Gastrocnemius medialis (tissue), 4 donors: ENCODE measurements around the gene SETSIP. TPM values are rescaled to one million over a fixed set of nuclear protein-coding genes. Genes with fewer than 3 reads are reported as not detected.
"Not testable (repeated sequence)": the region's sequence is repeated elsewhere in the genome, so short reads cannot be mapped to it uniquely, and the experiment has no call there.

ENCODE experiments used
- ATAC-seq, 2 donors: fragments of 150-250 bp; one replicate each; pipeline ENCODE4 v1.9.1; 2016
- DNase-seq, 2 donors: peaks; one replicate each; pipeline ENCODE4 v3.0.0-alpha.2; 2019
- H3K27ac ChIP-seq, 4 donors: fragments of 200-600 bp; sonication (generic); 1 replicate in 1 of 4; 2 replicates in 3 of 4; pipeline ENCODE4 v1.5.1; 2016 to 2018; ENCODE audit warnings: mild to moderate bottlenecking in 2 of 4, moderate library complexity in 1 of 4
- H3K27me3 ChIP-seq, 3 donors: fragments of 200-600 bp; sonication (generic) in 2 of 3; 1 replicate in 1 of 3; 2 replicates in 2 of 3; pipeline versions ENCODE4 v1.5.1 to v1.6.0; 2016 to 2019; ENCODE audit warnings: mild to moderate bottlenecking in 1 of 3, moderate library complexity in 1 of 3
- H3K36me3 ChIP-seq, 2 donors: fragments of 200-600 bp; sonication (generic) in 1 of 2; one replicate each; pipeline ENCODE4 v1.5.1; 2017 to 2018
- H3K4me1 ChIP-seq, 2 donors: fragments of 200-600 bp; sonication (generic) in 1 of 2; one replicate each; pipeline ENCODE4 v1.5.1; 2016 to 2017; ENCODE audit warnings: mild to moderate bottlenecking in 2 of 2
- H3K4me3 ChIP-seq, 4 donors: fragments of 200-600 bp; sonication (generic) in 3 of 4; 1 replicate in 1 of 4; 2 replicates in 3 of 4; pipeline ENCODE4 v1.5.1; 2016 to 2019; ENCODE audit warnings: mild to moderate bottlenecking in 2 of 4
- H3K9me3 ChIP-seq, 3 donors: fragments of 200-600 bp; sonication (generic) in 2 of 3; 1 replicate in 1 of 3; 2 replicates in 2 of 3; pipeline ENCODE4 v1.5.1; 2016 to 2019
- CTCF ChIP-seq, 5 experiments: fragments of 450-650 bp in 3 of 5; fragments of 200-600 bp in 2 of 5; sonication (generic) in 2 of 5; IDR thresholded peaks in 4 of 5; conservative IDR thresholded peaks in 1 of 5; 1 replicate in 4 of 5; 2 replicates in 1 of 5; pipeline ENCODE4 v1.5.1; 2016 to 2019; ENCODE audit warnings: antibody characterized with exemption in 5 of 5, mild to moderate bottlenecking in 3 of 5, moderate library complexity in 3 of 5
- POLR2A ChIP-seq, 2 donors: fragments of 450-650 bp; IDR thresholded peaks; one replicate each; pipeline ENCODE4 v1.6.1; 2017; ENCODE audit warnings: antibody characterized with exemption in 2 of 2, mild to moderate bottlenecking in 2 of 2, moderate library complexity in 2 of 2
- in situ Hi-C, 4 donors: fragments of 200-750 bp; cut with MboI; loops; one replicate each; pipeline versions ENCODE4 v1.15.0 to v1.8.0; 2017; ENCODE audit warnings: low sequenced_read_pairs in 4 of 4
- intact Hi-C: fragments of 100-400 bp; cut with DNase I; formaldehyde crosslinking; loops from one replicate; pipeline ENCODE4 v1.15.1; 2023; ENCODE audit warnings: low total_unique reads
- total RNA-seq, 4 donors: library from RNA; depleted of rRNA; stranded (reverse); fragments of >200 nt; gene quantifications; one replicate each; pipeline versions ENCODE4 v1.1.0 to v1.2.3, GENCODE V29; 2016

Gene SETSIP
- total RNA-seq, 4 donors from 2014 or later: not detected

GRCh38 chr1:92030656-92031107 is 44.5 kb downstream of the SETSIP start:
- Histone ChIP-seq H3K27ac (no peak overlapping the region), H3K27me3 (peaks cover 0 to 20% (median 0%) of the 10 kb centered on the region in 3 donors), H3K9me3 (no peaks in the 10 kb centered on the region), H3K4me3 (peak overlapping the region in 1 of 4 donors; percentile 55), H3K36me3 (no peaks in the 10 kb centered on the region), H3K4me1 (no peaks in the 10 kb centered on the region)
- no peak for DNase-seq
- ATAC-seq: no peak
- in situ Hi-C loops (no loop called here), intact Hi-C loops (no loop called here)
- no peak for TF ChIP-seq POLR2A (IDR thresholded peaks at IDR 0.05)
- TF ChIP-seq CTCF (IDR thresholded peaks at IDR 0.05 in 4 of 5, conservative IDR thresholded peaks at IDR 0.05 in 1 of 5): no peak

DNA sequence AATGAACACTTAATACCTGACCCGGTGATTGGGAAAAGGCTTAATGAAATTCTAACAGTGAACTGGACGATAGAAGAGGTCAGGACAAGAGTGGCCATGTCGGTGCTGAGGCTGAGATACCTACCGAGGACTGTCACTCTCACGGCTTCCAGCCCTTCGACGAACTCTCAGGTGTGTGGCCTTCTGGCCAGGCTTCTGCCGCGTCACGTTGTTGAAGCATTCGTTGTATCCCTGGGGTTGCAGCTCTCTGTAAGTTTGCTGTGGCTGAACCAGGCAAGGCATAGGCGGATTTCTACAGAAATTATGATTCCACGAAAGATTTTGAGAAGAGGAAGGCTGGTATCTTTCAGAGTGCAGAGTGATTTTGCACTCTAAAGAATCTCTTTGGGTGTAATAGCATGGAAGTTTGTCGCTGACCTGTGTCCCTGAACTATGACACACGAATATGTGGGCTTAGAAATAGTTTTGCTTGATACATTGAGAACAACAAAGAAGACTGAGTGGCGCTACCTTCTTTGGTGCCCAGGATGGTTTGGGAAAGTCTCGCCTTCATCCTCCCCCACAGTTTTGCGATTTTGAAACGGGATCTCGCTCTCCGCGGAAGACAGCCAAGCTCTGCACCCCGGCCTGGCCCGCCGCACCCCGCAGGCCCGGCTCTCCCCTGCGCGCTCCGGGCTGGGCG is 45.8 kb downstream of the SETSIP start:
- H3K4me1 ChIP-seq: no peaks in the 10 kb centered on the region
- ATAC-seq (no peak), DNase-seq (no peak)
- in situ Hi-C loops: no loop called here
- H3K27ac ChIP-seq: no peak overlapping the region
- H3K36me3 ChIP-seq: no peaks in the 10 kb centered on the region
- peaks cover 0 to 20% (median 0%) of the 10 kb centered on the region in 3 donors for H3K27me3 ChIP-seq
- peak overlapping the region; percentile 9 to 55 (median 42) for H3K4me3 ChIP-seq
- no peaks in the 10 kb centered on the region for H3K9me3 ChIP-seq
- intact Hi-C loops: no loop called here
- TF ChIP-seq POLR2A (IDR thresholded peaks at IDR 0.05) (no peak), CTCF (IDR thresholded peaks at IDR 0.05 in 4 of 5, conservative IDR thresholded peaks at IDR 0.05 in 1 of 5) (no peak)

DNA sequence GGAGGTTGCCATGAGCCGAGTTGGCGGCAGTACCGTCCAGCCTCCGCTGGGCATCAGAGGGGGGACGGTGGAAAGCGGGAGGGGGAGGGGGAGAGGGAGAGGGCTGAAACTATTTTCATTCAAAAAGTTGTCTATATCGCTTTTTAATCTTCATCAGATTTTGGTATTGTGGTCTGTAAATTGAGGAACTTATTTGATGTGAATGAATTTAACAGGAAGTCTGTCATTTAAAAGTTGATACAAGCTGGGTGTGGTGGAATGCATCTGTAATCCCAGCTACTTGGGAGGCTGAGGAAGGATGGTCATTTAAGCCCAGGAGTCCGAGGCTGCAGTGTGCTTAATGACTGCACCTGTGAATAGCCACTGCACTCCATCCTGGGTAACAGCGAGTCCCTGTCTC is 48.4 kb downstream of the SETSIP start:
- Histone ChIP-seq H3K36me3 (no peaks in the 10 kb centered on the region), H3K4me3 (no peak overlapping the region), H3K27ac (no peak overlapping the region), H3K9me3 (no peaks in the 10 kb centered on the region), H3K4me1 (no peaks in the 10 kb centered on the region), H3K27me3 (peaks cover 0 to 20% (median 0%) of the 10 kb centered on the region in 3 donors)
- DNase-seq (no peak), ATAC-seq (no peak)
- in situ Hi-C loops: no loop called here
- intact Hi-C loops: no loop called here
- no peak for TF ChIP-seq POLR2A (IDR thresholded peaks at IDR 0.05)

- H3K27me3 ChIP-seq: peaks cover 0 to 12% (median 0%) of the 10 kb centered on the region in 3 donors
- H3K9me3 ChIP-seq, H3K36me3 ChIP-seq, ATAC-seq, H3K27ac ChIP-seq, DNase-seq, in situ Hi-C loops, H3K4me1 ChIP-seq, intact Hi-C loops, H3K4me3 ChIP-seq: not testable (repeated sequence)
These were observed 49.2 kb downstream of the SETSIP start for GRCh38 chr1:92026042-92026441.

Other genes with a start within 250 kb of the SETSIP start
- gene TGFBR3, start 189.3 kb downstream of the SETSIP start, total RNA-seq: 10 to 100 TPM; 37.3 to 61.7 (median 48.4) TPM
- not detected for gene BRDT, start 126.0 kb downstream of the SETSIP start, total RNA-seq
- not detected for gene EPHX4, start 45.4 kb downstream of the SETSIP start, total RNA-seq
- 1 to 10 TPM in 3 of 4 donors, under 1 TPM in 1; 0.90 to 5.7 (median 3.4) TPM for gene BTBD8, start 4.9 kb upstream of the SETSIP start, total RNA-seq
- gene C1orf146, start 142.5 kb upstream of the SETSIP start, total RNA-seq: not detected
- 1 to 10 TPM; 2.6 to 9.5 (median 5.2) TPM for gene GLMN, start 223.6 kb upstream of the SETSIP start, total RNA-seq
- 10 to 100 TPM; 11.4 to 19.1 (median 14.7) TPM for gene RPAP2, start 223.6 kb upstream of the SETSIP start, total RNA-seq